OCI-M1 (cell line): ENCODE results near the gene CTNND2.
A peak's percentile ranks its signal among the peaks of the same experiment; 100 is the strongest.

Source experiments
- DNase-seq: peaks from one replicate; lab custom pipeline; 2025; lab: John Stamatoyannopoulos, UW

The CTNND2 gene

DNA sequence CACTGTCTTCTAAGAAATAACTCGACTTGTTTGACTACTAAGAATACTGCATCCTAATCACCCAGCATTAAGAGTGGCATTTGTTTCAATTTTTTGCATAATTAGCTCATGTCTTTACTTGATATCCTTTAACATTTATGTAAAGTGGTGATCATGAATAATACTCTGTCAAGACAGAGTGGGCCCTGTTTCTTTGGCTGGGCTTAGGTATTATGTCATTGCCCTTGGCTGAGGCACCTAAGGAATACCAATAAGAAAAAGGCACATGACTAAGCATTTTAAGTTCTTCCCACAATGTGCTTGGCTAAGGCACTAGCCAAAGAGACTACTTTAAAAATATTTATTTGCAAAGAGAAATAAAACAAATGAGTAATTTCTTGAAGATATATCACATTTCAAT lies 308.1 kb downstream of the CTNND2 start:
- DNase-seq, result no peak

DNA sequence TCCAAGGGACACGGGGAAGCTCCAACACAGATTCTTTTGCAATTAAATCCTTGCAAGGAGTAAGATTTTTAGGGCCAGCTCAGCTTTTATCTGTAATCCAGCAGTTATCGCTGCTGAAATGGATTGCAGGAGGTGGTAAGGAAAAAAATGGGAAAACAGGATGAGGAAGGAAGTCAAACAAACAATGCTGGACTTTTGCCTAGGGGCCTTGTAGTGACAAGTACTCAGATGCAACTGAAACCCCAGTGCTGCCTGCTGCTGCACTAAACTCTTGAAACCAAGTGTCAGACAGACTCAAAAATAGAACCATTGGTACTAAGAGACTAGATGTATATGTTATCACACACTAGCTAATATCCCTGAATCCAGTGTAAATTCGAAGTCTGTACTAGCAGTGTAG lies 309.2 kb downstream of the CTNND2 start:
- DNase-seq, result no peak

GRCh38 chr5:11594021-11594420 lies 310.2 kb downstream of the CTNND2 start:
- no peak for DNase-seq

GRCh38 chr5:11590475-11590874 lies 313.8 kb downstream of the CTNND2 start:
- no peak for DNase-seq

GRCh38 chr5:11588803-11589202 lies 315.4 kb downstream of the CTNND2 start:
- DNase-seq, result no peak

- no peak for DNase-seq
These were observed 320.2 kb downstream of the CTNND2 start for GRCh38 chr5:11584017-11584416.

- no peak for DNase-seq
These were observed 324.9 kb downstream of the CTNND2 start for GRCh38 chr5:11579351-11579750.

GRCh38 chr5:11574787-11575186 lies 329.5 kb downstream of the CTNND2 start:
- no peak for DNase-seq

DNA sequence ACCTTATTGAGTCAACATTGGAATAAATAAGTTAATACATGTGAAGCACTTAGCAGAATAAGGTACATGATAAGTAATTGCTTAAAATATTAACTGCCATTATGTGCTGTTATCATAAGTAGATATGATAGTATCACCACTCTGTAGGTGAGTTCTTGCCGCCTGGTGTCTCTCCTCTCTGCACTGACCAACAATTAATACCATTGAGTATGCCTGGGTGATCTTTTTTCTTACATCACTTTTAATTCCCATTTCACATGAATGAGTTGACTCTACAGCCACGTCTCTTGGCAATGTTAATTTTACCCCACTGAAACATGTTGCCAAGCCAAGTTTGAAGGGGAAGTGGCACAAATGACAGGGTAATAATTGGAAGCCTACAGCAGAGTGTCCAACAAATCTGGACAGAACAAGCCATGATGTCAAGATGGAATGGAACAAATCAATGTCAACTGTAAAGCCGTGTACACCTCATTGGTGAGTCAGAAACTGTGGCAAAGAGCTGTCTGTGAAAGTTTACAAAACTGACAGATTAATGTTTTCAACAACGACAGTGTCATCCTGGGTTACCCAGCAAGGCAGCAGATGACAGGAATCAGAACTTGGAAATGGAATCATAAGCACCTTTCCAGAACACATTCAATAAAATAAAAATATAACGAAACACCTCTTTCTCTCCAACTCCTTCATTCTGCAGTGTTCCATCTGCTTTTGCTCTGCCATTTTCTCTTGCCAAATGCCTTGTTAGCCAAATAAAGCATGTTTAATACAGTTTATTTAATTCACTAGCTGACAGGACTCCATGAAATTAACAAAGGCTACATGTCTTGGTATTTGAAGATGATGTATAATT lies 330.9 kb downstream of the CTNND2 start:
- no peak for DNase-seq

DNA sequence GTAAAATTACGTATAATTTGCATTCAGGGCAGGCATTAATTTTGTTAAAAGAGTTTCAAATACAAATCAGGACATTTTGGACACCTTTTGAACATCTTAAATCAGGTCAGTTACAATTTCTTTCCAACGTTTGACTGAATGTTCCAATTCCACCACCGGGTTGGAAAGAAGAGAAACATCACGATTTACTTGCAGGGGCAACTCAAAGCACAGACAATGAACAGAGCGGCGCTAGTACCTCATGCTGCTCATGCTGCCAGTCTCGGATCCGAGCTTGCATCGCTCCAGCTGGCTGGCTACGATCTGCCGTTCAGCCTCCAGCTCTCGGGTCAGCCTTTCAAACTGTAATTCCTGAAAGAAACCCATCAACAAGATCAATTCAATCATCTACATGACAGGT lies 339.5 kb downstream of the CTNND2 start:
- DNase-seq, result no peak

DNA sequence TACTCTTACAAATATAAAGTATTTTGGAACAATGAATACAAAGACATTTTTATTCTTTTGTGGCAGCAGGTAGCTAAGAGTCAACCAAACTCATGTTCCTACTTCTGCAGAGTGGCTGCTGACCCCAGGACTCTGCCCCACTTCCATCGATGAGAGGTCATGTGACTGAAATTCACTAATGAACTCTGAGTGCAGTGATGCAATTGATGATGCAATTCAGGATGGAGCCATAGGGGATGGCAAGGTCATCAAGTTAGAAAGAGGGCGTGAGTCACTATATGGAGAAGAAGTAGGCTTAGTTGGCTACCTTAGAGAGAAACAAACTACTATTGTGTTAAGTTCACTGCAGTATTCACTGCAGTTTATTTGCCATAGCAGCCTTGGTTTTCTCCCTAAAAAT lies 340.4 kb downstream of the CTNND2 start:
- DNase-seq, result peak; percentile 30

- DNase-seq, result no peak
These were observed 343.1 kb downstream of the CTNND2 start for GRCh38 chr5:11560915-11561697.

DNA sequence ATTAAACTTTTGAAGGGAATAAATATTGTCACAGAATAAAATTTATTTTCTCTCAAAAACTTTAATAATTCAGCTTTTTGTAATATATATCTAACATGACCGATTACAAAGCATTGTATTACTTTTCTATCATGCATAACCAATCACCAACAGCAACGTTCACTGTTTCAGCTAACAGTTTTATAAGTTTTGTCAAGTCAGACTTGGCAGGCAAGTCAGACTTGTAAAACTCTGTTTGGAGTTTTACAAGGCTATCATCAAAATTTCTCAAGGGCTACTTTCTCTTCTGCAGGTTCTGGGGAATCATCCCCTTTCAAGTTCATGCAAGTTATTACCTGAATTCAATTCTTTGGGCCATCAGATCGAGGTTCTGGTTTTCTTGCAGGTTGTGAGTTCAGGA lies 347.2 kb downstream of the CTNND2 start:
- DNase-seq, result no peak

DNA sequence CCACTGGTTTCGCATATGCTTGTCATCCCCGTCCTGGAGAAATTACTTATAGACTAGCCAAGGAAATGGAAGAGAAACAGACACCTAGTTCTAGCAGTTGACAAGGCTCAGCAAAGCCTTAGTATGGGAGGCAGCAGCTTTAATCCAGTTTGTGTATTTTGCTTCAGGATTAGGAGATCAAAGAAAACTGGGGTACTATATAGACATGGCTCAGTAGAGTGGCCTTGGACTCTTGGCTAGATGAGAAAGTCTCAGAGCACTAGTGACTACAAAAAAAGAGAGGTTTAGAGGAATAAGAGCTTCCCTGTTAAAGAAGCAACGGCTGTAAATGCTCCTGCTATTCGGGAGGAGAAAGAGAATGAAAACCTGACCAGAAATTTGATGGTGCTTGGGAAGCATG lies 349.1 kb downstream of the CTNND2 start:
- DNase-seq, result no peak

GRCh38 chr5:11547730-11548129 lies 356.5 kb downstream of the CTNND2 start:
- no peak for DNase-seq

DNA sequence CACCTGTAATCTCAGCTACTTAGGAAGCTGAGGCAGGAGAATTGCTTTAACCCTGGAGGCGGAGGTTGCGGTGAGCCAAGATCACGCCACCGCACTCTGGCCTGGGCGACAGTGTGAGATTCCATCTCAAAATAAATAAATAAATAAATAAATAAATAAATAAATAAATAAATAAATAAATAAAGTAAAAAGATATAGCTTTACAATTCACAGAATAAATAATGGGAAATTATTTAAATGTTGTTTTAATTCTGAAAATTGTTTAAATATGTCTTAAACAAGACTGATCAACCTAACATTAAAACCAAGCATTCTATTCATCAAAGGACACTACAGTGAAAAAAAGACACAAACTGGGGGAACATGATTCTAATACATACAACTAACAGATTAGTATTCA lies 357.1 kb downstream of the CTNND2 start:
- DNase-seq, result no peak

DNA sequence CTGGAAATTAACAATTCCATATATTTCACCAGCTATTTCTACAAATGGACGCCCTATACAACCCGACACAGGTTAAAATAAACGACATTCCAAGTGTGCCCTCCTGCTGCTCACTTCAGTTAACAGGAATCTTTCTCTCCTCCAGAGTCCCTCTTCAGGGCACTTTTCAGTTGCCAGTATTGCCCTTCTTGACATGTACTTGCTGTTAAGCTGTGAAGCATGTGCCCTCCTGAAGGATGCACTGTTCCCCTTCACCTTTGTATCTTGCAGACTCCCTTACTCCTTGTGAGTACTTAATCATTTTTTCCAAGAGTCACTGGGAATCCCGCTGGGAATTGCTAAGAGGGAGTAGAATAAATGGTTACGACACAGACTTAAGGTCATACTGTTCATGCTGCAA lies 364.1 kb downstream of the CTNND2 start:
- no peak for DNase-seq

GRCh38 chr5:11531811-11532555 lies 372.3 kb downstream of the CTNND2 start:
- DNase-seq, result no peak

GRCh38 chr5:11528720-11529119 lies 375.5 kb downstream of the CTNND2 start:
- no peak for DNase-seq

GRCh38 chr5:11527652-11528349 lies 376.4 kb downstream of the CTNND2 start:
- no peak for DNase-seq

DNA sequence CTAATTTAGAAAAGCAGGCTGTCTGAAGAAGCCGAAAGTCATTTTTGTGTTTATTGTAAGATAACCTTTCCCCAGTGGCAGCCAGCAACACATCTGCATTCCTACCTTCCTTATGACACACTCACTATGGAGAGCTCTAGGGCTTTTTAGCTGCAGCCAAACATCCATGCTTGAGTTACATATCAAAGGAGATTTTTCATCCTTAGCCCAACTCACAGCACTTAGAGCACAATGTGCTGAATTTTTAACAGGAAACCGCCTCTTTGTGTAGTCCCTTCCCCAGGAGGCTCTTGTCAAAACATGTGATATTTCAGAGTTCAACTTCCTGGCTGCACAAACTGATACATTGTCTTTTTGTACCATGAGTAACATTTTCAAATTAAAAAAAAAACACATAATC lies 379.2 kb downstream of the CTNND2 start:
- DNase-seq, result no peak

GRCh38 chr5:11524188-11524587 lies 380.1 kb downstream of the CTNND2 start:
- no peak for DNase-seq
